Upper lobe of right lung (tissue), 1 donor: ENCODE results near the gene TRNT1. TPM values are rescaled to one million over a fixed set of nuclear protein-coding genes. Genes with fewer than 3 reads are reported as not detected.

Source experiments
- ATAC-seq: fragments of 200-7000 bp; cut with Tn5 transposase; one replicate; pipeline ENCODE4 v1.9.1; 2020; ENCODE audit warnings: mild to moderate bottlenecking, moderate library complexity
- DNase-seq: peaks from one replicate; pipeline ENCODE4 v3.0.0-alpha.2; 2020
- H3K27ac ChIP-seq: fragments of 200-600 bp; one replicate; pipeline ENCODE4 v1.8.0; 2022
- H3K27me3 ChIP-seq: fragments of 200-600 bp; one replicate; pipeline ENCODE4 v1.8.0; 2022; ENCODE audit warnings: mild to moderate bottlenecking
- H3K36me3 ChIP-seq: fragments of 200-600 bp; one replicate; pipeline ENCODE4 v1.8.0; 2022
- H3K4me1 ChIP-seq: fragments of 200-600 bp; one replicate; pipeline ENCODE4 v1.8.0; 2022
- H3K4me3 ChIP-seq: fragments of 200-600 bp; one replicate; pipeline ENCODE4 v1.8.0; 2022; ENCODE audit warnings: mild to moderate bottlenecking
- H3K9me3 ChIP-seq: fragments of 200-600 bp; one replicate; pipeline ENCODE4 v1.8.0; 2022
- intact Hi-C: fragments of 100-400 bp; cut with DNase I; formaldehyde crosslinking; loops from one replicate; pipeline ENCODE4 v1.11.0; 2022
- total RNA-seq: library from RNA; stranded (reverse); fragmentation: NEBNext Ultra II Directional; extraction: Animal tissue kit (Norgen Biotek cat#: 25700); gene quantifications from one replicate; pipeline ENCODE4 v1.2.1, GENCODE V29; 2021
- TF ChIP-seq, protein P1 (sequence below): fragments of 200-600 bp; IDR thresholded peaks from one replicate; pipeline ENCODE4 v1.8.0; 2022; ENCODE audit warnings: antibody characterized with exemption
- donor health status: DM: no; HTN: yes; CAD: no; lungs with severe emphysema.

The TRNT1 gene
- total RNA-seq, 1 donor from 2014 or later: 27.3 TPM

DNA sequence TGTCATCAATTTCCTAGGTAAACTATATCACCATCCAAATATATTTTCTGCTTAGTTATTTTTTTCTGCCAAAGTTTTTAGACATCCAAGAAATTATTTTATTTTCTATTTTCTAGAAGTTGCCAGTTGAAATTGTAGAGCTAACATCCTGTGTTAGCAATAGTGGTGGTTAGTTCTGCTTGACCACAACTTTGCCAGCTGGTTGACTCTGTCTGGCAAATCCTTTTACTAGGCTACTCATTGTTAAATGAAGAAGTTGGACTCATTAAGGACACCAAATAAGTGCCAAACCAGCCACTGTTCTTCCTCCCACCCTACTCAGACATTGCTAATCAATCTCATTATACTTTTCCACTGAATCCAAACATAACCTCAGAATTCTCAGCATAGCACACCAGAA, 68.1 kb downstream of the TRNT1 start:
- no peaks in the 10 kb centered on the region for H3K4me1 ChIP-seq
- no peaks in the 10 kb centered on the region for H3K9me3 ChIP-seq
- DNase-seq (no peak), ATAC-seq (no peak)
- no peak overlapping the region for H3K4me3 ChIP-seq
- intact Hi-C loops: loop anchor here (10.0 kb wide), 1 partner anchor 1080 kb away; no protein-coding TSS in a partner anchor
- H3K27ac ChIP-seq: no peak overlapping the region
- TF ChIP-seq, protein P1, sequence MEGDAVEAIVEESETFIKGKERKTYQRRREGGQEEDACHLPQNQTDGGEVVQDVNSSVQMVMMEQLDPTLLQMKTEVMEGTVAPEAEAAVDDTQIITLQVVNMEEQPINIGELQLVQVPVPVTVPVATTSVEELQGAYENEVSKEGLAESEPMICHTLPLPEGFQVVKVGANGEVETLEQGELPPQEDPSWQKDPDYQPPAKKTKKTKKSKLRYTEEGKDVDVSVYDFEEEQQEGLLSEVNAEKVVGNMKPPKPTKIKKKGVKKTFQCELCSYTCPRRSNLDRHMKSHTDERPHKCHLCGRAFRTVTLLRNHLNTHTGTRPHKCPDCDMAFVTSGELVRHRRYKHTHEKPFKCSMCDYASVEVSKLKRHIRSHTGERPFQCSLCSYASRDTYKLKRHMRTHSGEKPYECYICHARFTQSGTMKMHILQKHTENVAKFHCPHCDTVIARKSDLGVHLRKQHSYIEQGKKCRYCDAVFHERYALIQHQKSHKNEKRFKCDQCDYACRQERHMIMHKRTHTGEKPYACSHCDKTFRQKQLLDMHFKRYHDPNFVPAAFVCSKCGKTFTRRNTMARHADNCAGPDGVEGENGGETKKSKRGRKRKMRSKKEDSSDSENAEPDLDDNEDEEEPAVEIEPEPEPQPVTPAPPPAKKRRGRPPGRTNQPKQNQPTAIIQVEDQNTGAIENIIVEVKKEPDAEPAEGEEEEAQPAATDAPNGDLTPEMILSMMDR: no peak
- no peaks in the 10 kb centered on the region for H3K36me3 ChIP-seq
- H3K27me3 ChIP-seq: no peaks in the 10 kb centered on the region

DNA sequence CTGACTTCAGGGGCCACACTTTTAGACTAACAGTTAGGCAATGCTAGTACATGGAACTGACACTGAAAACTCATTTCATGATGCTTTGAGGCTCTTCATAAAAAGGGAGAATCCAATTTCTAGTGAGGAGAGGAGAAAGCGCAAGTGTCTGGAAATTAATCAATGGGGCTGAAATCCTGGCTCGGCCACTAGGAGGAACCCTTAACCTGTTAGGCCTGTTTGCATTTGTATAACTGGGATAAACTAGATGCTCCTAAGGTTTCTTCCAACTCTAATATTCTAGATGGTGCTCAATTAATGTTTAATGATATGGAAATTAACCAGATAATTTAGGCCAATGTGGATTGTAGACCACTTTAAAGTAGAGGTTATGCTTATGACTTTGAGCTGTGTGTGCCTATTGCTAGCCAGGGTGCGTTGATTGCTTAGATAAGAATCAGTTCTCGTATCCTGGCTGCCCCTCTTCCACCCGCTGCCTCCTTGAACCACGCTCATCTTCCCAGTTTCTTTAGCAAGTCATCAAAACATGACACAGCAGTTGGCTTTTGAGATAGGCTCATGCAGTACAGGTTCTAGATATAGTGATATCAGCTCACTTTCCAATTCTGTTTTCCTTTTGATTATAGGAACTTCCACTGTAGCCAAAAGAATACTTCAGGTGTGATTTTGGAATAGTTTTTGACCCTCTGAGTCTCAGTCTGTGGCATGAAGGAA, 69.6 kb downstream of the TRNT1 start:
- intact Hi-C loops: loop anchor here (10.0 kb wide), 1 partner anchor 1078 kb away; no protein-coding TSS in a partner anchor
- Histone ChIP-seq H3K4me1 (no peaks in the 10 kb centered on the region), H3K4me3 (no peak overlapping the region), H3K27ac (no peak overlapping the region), H3K9me3 (no peaks in the 10 kb centered on the region), H3K27me3 (peaks cover 4% of the 10 kb centered on the region), H3K36me3 (no peaks in the 10 kb centered on the region)
- ATAC-seq (no peak), DNase-seq (no peak)
- TF ChIP-seq, protein P1: peak; percentile 38

Other genes with a start within 250 kb of the TRNT1 start
- 0.69 TPM for gene IL5RA, start 16.6 kb upstream of the TRNT1 start, total RNA-seq
- 56.0 TPM for gene CRBN, start 52.8 kb downstream of the TRNT1 start, total RNA-seq